ENCODE measurements around the gene NBR1. TPM values are rescaled to one million over a fixed set of nuclear protein-coding genes. Genes with fewer than 3 reads are reported as not detected.

The NBR1 gene
- total and polyA plus RNA-seq, 2 experiments from 2014 or later: 45.5 to 62.8 TPM

GRCh38 chr17:43212641-43213490, 41.9 kb downstream of the NBR1 start:
- TF ChIP-seq CTCF (IDR thresholded peaks at IDR 0.05; ENCODE audit: low read depth, low read length): no peak
- no peak for DNase-seq (ENCODE audit: low read depth in 1 of 2, low spot score in 1 of 2)
- no peaks in the 10 kb centered on the region for H3K4me1 ChIP-seq (ENCODE audit: low read depth)
- H3K27ac ChIP-seq: peak overlapping the region; percentile 69
- no peaks in the 10 kb centered on the region for H3K27me3 ChIP-seq
- H3K4me3 ChIP-seq: peak overlapping the region; percentile 48
- H3K36me3 ChIP-seq: peaks cover 13% of the 10 kb centered on the region
- no peaks in the 10 kb centered on the region for H3K9me3 ChIP-seq (ENCODE audit: low read depth)

- Histone ChIP-seq H3K4me3 (no peak overlapping the region), H3K36me3 (peaks cover 11% of the 10 kb centered on the region), H3K9me3 (ENCODE audit: low read depth) (no peaks in the 10 kb centered on the region), H3K4me1 (ENCODE audit: low read depth) (no peaks in the 10 kb centered on the region), H3K27ac (no peak overlapping the region), H3K27me3 (no peaks in the 10 kb centered on the region)
- TF ChIP-seq CTCF (IDR thresholded peaks at IDR 0.05; ENCODE audit: low read depth, low read length): no peak
- no peak for DNase-seq (ENCODE audit: low read depth in 1 of 2, low spot score in 1 of 2)
Measured at GRCh38 chr17:43213545-43213944, 42.5 kb downstream of the NBR1 start.

GRCh38 chr17:43215341-43215740, 44.3 kb downstream of the NBR1 start:
- no peak overlapping the region for H3K4me3 ChIP-seq
- no peaks in the 10 kb centered on the region for H3K9me3 ChIP-seq (ENCODE audit: low read depth)
- no peak for TF ChIP-seq CTCF (IDR thresholded peaks at IDR 0.05; ENCODE audit: low read depth, low read length)
- H3K36me3 ChIP-seq: peaks cover 4% of the 10 kb centered on the region
- no peaks in the 10 kb centered on the region for H3K27me3 ChIP-seq
- no peak for DNase-seq (ENCODE audit: low read depth in 1 of 2, low spot score in 1 of 2)
- no peak overlapping the region for H3K27ac ChIP-seq
- no peaks in the 10 kb centered on the region for H3K4me1 ChIP-seq (ENCODE audit: low read depth)

GRCh38 chr17:43216369-43216761, 45.4 kb downstream of the NBR1 start:
- Histone ChIP-seq H3K4me3 (no peak overlapping the region), H3K27ac (no peak overlapping the region), H3K27me3 (no peaks in the 10 kb centered on the region), H3K4me1 (ENCODE audit: low read depth) (no peaks in the 10 kb centered on the region), H3K36me3 (no peaks in the 10 kb centered on the region), H3K9me3 (ENCODE audit: low read depth) (no peaks in the 10 kb centered on the region)
- no peak for TF ChIP-seq CTCF (IDR thresholded peaks at IDR 0.05; ENCODE audit: low read depth, low read length)
- DNase-seq (ENCODE audit: low read depth in 1 of 2, low spot score in 1 of 2): no peak

GRCh38 chr17:43216762-43217613, 46.0 kb downstream of the NBR1 start:
- no peaks in the 10 kb centered on the region for H3K36me3 ChIP-seq

More at GRCh38 chr17:43216762-43217613, 46.0 kb downstream of the NBR1 start:
- Histone ChIP-seq H3K4me3 (no peak overlapping the region), H3K27ac (no peak overlapping the region), H3K9me3 (ENCODE audit: low read depth) (no peaks in the 10 kb centered on the region), H3K27me3 (no peaks in the 10 kb centered on the region), H3K4me1 (ENCODE audit: low read depth) (no peaks in the 10 kb centered on the region)
- TF ChIP-seq CTCF (IDR thresholded peaks at IDR 0.05; ENCODE audit: low read depth, low read length): no peak
- no peak for DNase-seq (ENCODE audit: low read depth in 1 of 2, low spot score in 1 of 2)
